GM18517 (cell line): ENCODE measurements around the gene SLAMF7.
"Not testable (repeated sequence)": the region's sequence is repeated elsewhere in the genome, so short reads cannot be mapped to it uniquely, and the experiment has no call there.

Experiments used
- ATAC-seq: cut with Tn5 transposase; IDR thresholded peaks from one replicate; pipeline ENCODE4 v1.9.1; 2021; ENCODE audit warnings: mild to moderate bottlenecking, moderate library complexity; ENCODE audit not compliant: unreplicated experiment

SLAMF7 gene

GRCh38 chr1:160772331-160772730 lies 33.3 kb downstream of the SLAMF7 start:
- no peak for ATAC-seq

GRCh38 chr1:160773093-160773492 lies 34.0 kb downstream of the SLAMF7 start:
- ATAC-seq, result no peak

- no peak for ATAC-seq
These were observed 36.1 kb downstream of the SLAMF7 start for GRCh38 chr1:160774886-160775719.

GRCh38 chr1:160776178-160776577 lies 37.1 kb downstream of the SLAMF7 start:
- ATAC-seq, result no peak

GRCh38 chr1:160777486-160778089 lies 38.5 kb downstream of the SLAMF7 start:
- ATAC-seq, result no peak

GRCh38 chr1:160778976-160779375 lies 39.9 kb downstream of the SLAMF7 start:
- no peak for ATAC-seq

- no peak for ATAC-seq
These were observed 40.8 kb downstream of the SLAMF7 start for GRCh38 chr1:160779626-160780397.

- ATAC-seq, result no peak
These were observed 41.3 kb downstream of the SLAMF7 start for GRCh38 chr1:160780398-160780755.

- no peak for ATAC-seq
These were observed 42.2 kb downstream of the SLAMF7 start for GRCh38 chr1:160781186-160781766.

- ATAC-seq, result no peak
These were observed 43.1 kb downstream of the SLAMF7 start for GRCh38 chr1:160781914-160782689.

GRCh38 chr1:160782988-160783765 lies 44.1 kb downstream of the SLAMF7 start:
- ATAC-seq, result not testable (repeated sequence)

GRCh38 chr1:160789051-160789701 lies 50.1 kb downstream of the SLAMF7 start:
- no peak for ATAC-seq

GRCh38 chr1:160789702-160790611 lies 50.9 kb downstream of the SLAMF7 start:
- ATAC-seq, result peak; percentile 86

- ATAC-seq, result no peak
These were observed 55.3 kb downstream of the SLAMF7 start for GRCh38 chr1:160794376-160794775.

- ATAC-seq, result peak; percentile 75
These were observed 56.9 kb downstream of the SLAMF7 start, which contains the start of gene LY9 for GRCh38 chr1:160795951-160796383. TSS of gene LY9 (plus strand) at chr1:160796174. CDS start at chr1:160796188, 14 bp downstream.

GRCh38 chr1:160797271-160797709 lies 58.2 kb downstream of the SLAMF7 start:
- no peak for ATAC-seq

- no peak for ATAC-seq
These were observed 58.8 kb downstream of the SLAMF7 start for GRCh38 chr1:160797861-160798273.

GRCh38 chr1:160798439-160798838 lies 59.4 kb downstream of the SLAMF7 start:
- no peak for ATAC-seq
